Endodermal cell (in vitro differentiated cells): Measurements from ENCODE around the gene LHFPL3. TPM values are rescaled to one million over a fixed set of nuclear protein-coding genes. Genes with fewer than 3 reads are reported as not detected.

ENCODE experiments used
- DNase-seq: peaks from one replicate; pipeline ENCODE4 v3.0.0-alpha.2; 2017
- H3K27ac ChIP-seq: 2 replicates; pipeline ENCODE4 v1.5.1; 2013; ENCODE audit warnings: mild to moderate bottlenecking, low read depth, low read length, moderate library complexity
- H3K27me3 ChIP-seq: 2 replicates; pipeline ENCODE4 v1.6.1; 2013; ENCODE audit warnings: mild to moderate bottlenecking, low read length, moderate library complexity; ENCODE audit not compliant: insufficient read depth, control insufficient read depth, poor library complexity, severe bottlenecking
- H3K36me3 ChIP-seq: 2 replicates; pipeline ENCODE4 v1.7.0; 2013; ENCODE audit warnings: mild to moderate bottlenecking, low read length, moderate library complexity; ENCODE audit not compliant: control insufficient read depth, insufficient read depth
- H3K4me1 ChIP-seq: one replicate; pipeline ENCODE4 v1.7.0; 2013; ENCODE audit warnings: low read length; ENCODE audit not compliant: control insufficient read depth, insufficient read depth
- H3K4me3 ChIP-seq: 2 replicates; pipeline ENCODE4 v1.5.1; 2013; ENCODE audit warnings: mild to moderate bottlenecking, low read length, moderate library complexity
- H3K9ac ChIP-seq: 2 replicates; pipeline ENCODE4 v1.6.1; 2013; ENCODE audit warnings: mild to moderate bottlenecking, low read length, moderate library complexity; ENCODE audit not compliant: poor library complexity, severe bottlenecking; ENCODE audit errors: extremely low read depth
- H3K9me3 ChIP-seq: 2 replicates; pipeline ENCODE4 v1.6.1; 2013; ENCODE audit warnings: mild to moderate bottlenecking, low read length, moderate library complexity; ENCODE audit not compliant: control insufficient read depth
- H3K27ac Mint-ChIP-seq: 2 replicates; pipeline ENCODE4 v1.8.0; 2020; ENCODE audit warnings: mixed read lengths
- H3K27me3 Mint-ChIP-seq: 2 replicates; pipeline ENCODE4 v1.8.0; 2021; ENCODE audit warnings: mild to moderate bottlenecking, mixed read lengths; ENCODE audit not compliant: insufficient read depth
- H3K36me3 Mint-ChIP-seq: 2 replicates; pipeline ENCODE4 v1.8.0; 2020; ENCODE audit warnings: low read depth, mixed read lengths
- H3K4me1 Mint-ChIP-seq: 2 replicates; pipeline ENCODE4 v1.8.0; 2020; ENCODE audit warnings: mixed read lengths
- H3K4me3 Mint-ChIP-seq: 2 replicates; pipeline ENCODE4 v1.8.0; 2020; ENCODE audit warnings: mild to moderate bottlenecking, moderate library complexity, mixed read lengths
- H3K9me3 Mint-ChIP-seq: 2 replicates; pipeline ENCODE4 v1.8.0; 2020; ENCODE audit warnings: mild to moderate bottlenecking, mixed read lengths
- CTCF ChIP-seq: fragments of 200-600 bp; sonication (generic); conservative IDR thresholded peaks from 2 replicates; pipeline ENCODE4 v1.5.0; 2021; ENCODE audit warnings: antibody characterized with exemption, mild to moderate bottlenecking
- WGBS, 2 experiments: methylation state at CpG; one replicate each; pipeline versions ENCODE4 v1.1.5 to v1.1.7; 2013; ENCODE audit warnings: missing lambda C conversion rate in 2 of 2, mixed read lengths in 1 of 2; ENCODE audit not compliant: insufficient coverage in 1 of 2, insufficient read length in 1 of 2; 5-methylcytosine and 5-hydroxymethylcytosine counted together
- total RNA-seq, 2 donors: library from RNA; stranded (reverse); fragmentation: NEBNext Ultra II Directional in 1 of 2; extraction: Animal tissue kit (Norgen Biotek cat#: 25700) in 1 of 2; gene quantifications; 2 replicates in 1 of 2; 3 replicates in 1 of 2; pipeline ENCODE4 v1.2.1, GENCODE V29; 2021

LHFPL3 gene
- total RNA-seq, 2 donors from 2014 or later: not detected

GRCh38 chr7:104362756-104363155 is 34.4 kb downstream of the LHFPL3 start:
- peaks cover 37% of the 10 kb centered on the region for H3K4me1 Mint-ChIP-seq
- no peak overlapping the region for H3K9ac ChIP-seq
- no peak overlapping the region for H3K4me3 Mint-ChIP-seq
- H3K27ac ChIP-seq: no peak overlapping the region
- no peaks in the 10 kb centered on the region for H3K27me3 ChIP-seq
- no peaks in the 10 kb centered on the region for H3K36me3 Mint-ChIP-seq
- peak overlapping the region; percentile 49 for H3K27ac Mint-ChIP-seq
- no peaks in the 10 kb centered on the region for H3K9me3 ChIP-seq
- no peaks in the 10 kb centered on the region for H3K27me3 Mint-ChIP-seq
- peaks cover 8% of the 10 kb centered on the region for H3K9me3 Mint-ChIP-seq
- WGBS, 2 experiments: 67% methylated on average over 1 of the region's 1 CpG; no CpG with 5 or more reads in 1 of the 2 experiments
- H3K36me3 ChIP-seq: no peaks in the 10 kb centered on the region
- no peak for DNase-seq
- no peak overlapping the region for H3K4me3 ChIP-seq
- peaks cover 9% of the 10 kb centered on the region for H3K4me1 ChIP-seq
- no peak for TF ChIP-seq CTCF

- H3K4me3 Mint-ChIP-seq: no peak overlapping the region
- Histone ChIP-seq H3K27me3 (no peaks in the 10 kb centered on the region), H3K9me3 (no peaks in the 10 kb centered on the region), H3K36me3 (no peaks in the 10 kb centered on the region), H3K4me3 (no peak overlapping the region), H3K9ac (no peak overlapping the region), H3K4me1 (peaks cover 9% of the 10 kb centered on the region), H3K27ac (no peak overlapping the region)
- DNase-seq: peak; percentile 51
- H3K27me3 Mint-ChIP-seq: no peaks in the 10 kb centered on the region
- peaks cover 8% of the 10 kb centered on the region for H3K9me3 Mint-ChIP-seq
- 93 to 96% methylated on average over 4 to 5 of the region's 5 CpGs for WGBS, 2 experiments
- H3K36me3 Mint-ChIP-seq: no peaks in the 10 kb centered on the region
- H3K27ac Mint-ChIP-seq: no peak overlapping the region
- peaks cover 43% of the 10 kb centered on the region for H3K4me1 Mint-ChIP-seq
- no peak for TF ChIP-seq CTCF
Measured at GRCh38 chr7:104363355-104363754, 35.0 kb downstream of the LHFPL3 start.

GRCh38 chr7:104366390-104366789 is 38.0 kb downstream of the LHFPL3 start:
- WGBS, 2 experiments: 81 to 100% methylated on average over 1 of the region's 1 CpG
- Histone ChIP-seq H3K4me1 (peaks cover 9% of the 10 kb centered on the region), H3K27me3 (no peaks in the 10 kb centered on the region), H3K27ac (no peak overlapping the region), H3K9me3 (no peaks in the 10 kb centered on the region), H3K36me3 (no peaks in the 10 kb centered on the region), H3K9ac (no peak overlapping the region), H3K4me3 (no peak overlapping the region)
- H3K27ac Mint-ChIP-seq: no peak overlapping the region
- H3K4me1 Mint-ChIP-seq: peaks cover 44% of the 10 kb centered on the region
- H3K9me3 Mint-ChIP-seq: peaks cover 8% of the 10 kb centered on the region
- no peaks in the 10 kb centered on the region for H3K36me3 Mint-ChIP-seq
- no peak for DNase-seq
- no peak for TF ChIP-seq CTCF
- no peak overlapping the region for H3K4me3 Mint-ChIP-seq
- no peaks in the 10 kb centered on the region for H3K27me3 Mint-ChIP-seq
